ENCODE data around the gene CCDC63. TPM values are rescaled to one million over a fixed set of nuclear protein-coding genes. Genes with fewer than 3 reads are reported as not detected.

CCDC63 gene
- total and polyA plus RNA-seq, 9 of the 15 experiments (the other 6 are each of a cell fraction or from before 2014, with no cell fraction given): not detected

GRCh38 chr12:110874351-110874750 lies 27.6 kb downstream of the CCDC63 start:
- 0% methylated on average over 2 of the region's 2 CpGs for WGBS (ENCODE audit: insufficient coverage, low coverage, missing lambda C conversion rate)
- intact Hi-C loops (cut with micrococcal nuclease) (no loop called here), in situ Hi-C loops (cut with MboI) (no loop called here)
- H3K4me3 ChIP-seq: no peak overlapping the region
- H3K4me2 ChIP-seq (ENCODE audit: insufficient read depth, low read length): no peak overlapping the region
- no TSS peak for BruUV-seq (replicated peaks)
- no peak overlapping the region for H3K27ac ChIP-seq (ENCODE audit: extremely low read depth, low read depth, low read length)
- no peaks in the 10 kb centered on the region for H3K36me3 ChIP-seq (ENCODE audit: control insufficient read depth, insufficient read depth, low read length)
- H3K4me1 ChIP-seq (replicated peaks in 1 of 2; ENCODE audit: control insufficient read depth in 2 of 2, insufficient read depth in 2 of 2, low read length in 2 of 2): no peaks in the 10 kb centered on the region
- H2AFZ ChIP-seq (ENCODE audit: low read depth, low read length): no peak overlapping the region
- DNase-seq (ENCODE audit: extremely low read depth in 1 of 4, low spot score in 3 of 4) (no peak), ATAC-seq (no peak), FAIRE-seq (no peak)
- H3K9me3 ChIP-seq (replicated peaks; ENCODE audit: control insufficient read depth, insufficient read depth, low read depth, low read length): no peaks in the 10 kb centered on the region
- ChIA-PET POLR2A (interaction anchor here (0.6 to 0.7 kb wide), 2 partner anchors 16 to 382 kb away, joined by 3 to 4 read pairs; no protein-coding TSS in a partner anchor), CTCF (ENCODE audit: low intra/inter-chr PET ratio) (no interaction called here)
- peaks cover 8 to 23% of the 10 kb centered on the region in 2 experiments; a peak in 4 of 5 replicates for H3K27me3 ChIP-seq (ENCODE audit: control insufficient read depth in 2 of 2, insufficient read depth in 2 of 2, low read length in 2 of 2)
- H3K9ac ChIP-seq (ENCODE audit: insufficient read depth in 1 of 2, low read depth in 2 of 2, low read length in 2 of 2): no peak overlapping the region
- no peaks in the 10 kb centered on the region for H4K20me1 ChIP-seq (replicated peaks; ENCODE audit: control insufficient read depth, insufficient read depth, low read length)
- H3K9me1 ChIP-seq (ENCODE audit: control insufficient read depth, insufficient read depth, low read length): no peaks in the 10 kb centered on the region
- H3K79me2 ChIP-seq (ENCODE audit: control insufficient read depth, insufficient read depth, low read length): no peaks in the 10 kb centered on the region
- TF ChIP-seq TAF7 (tag; IDR thresholded peaks at IDR 0.05) (no peak), TBL1XR1 (IDR thresholded peaks at IDR 0.05; ENCODE audit: low read length in 2 of 2) (no peak), MAFG (tag; conservative IDR thresholded peaks at IDR 0.05) (no peak), FOS (IDR thresholded peaks at IDR 0.05; ENCODE audit: extremely low read depth, insufficient read length) (no peak), JUND (IDR thresholded peaks at IDR 0.05; ENCODE audit: borderline replicate concordance, low read depth, low read length) (no peak), JUND (tag; IDR thresholded peaks at IDR 0.05; ENCODE audit: borderline replicate concordance, low read depth, low read length) (no peak), USF2 (CRISPR knock-in tag; IDR thresholded peaks at IDR 0.05) (peak; percentile 50), NFYB (IDR thresholded peaks at IDR 0.05; ENCODE audit: extremely low read depth, insufficient read length) (peak; percentile 8), RBM25 (IDR thresholded peaks at IDR 0.05; ENCODE audit: low read depth, low read length, severe bottlenecking) (peak; percentile 46), NFIC (IDR thresholded peaks at IDR 0.05) (no peak), EWSR1 (IDR thresholded peaks at IDR 0.05; ENCODE audit: borderline replicate concordance, low read depth, partially characterized antibody) (no peak), CREB5 (CRISPR knock-in tag; IDR thresholded peaks at IDR 0.05) (no peak), E2F5 (CRISPR knock-in tag; IDR thresholded peaks at IDR 0.05) (no peak), ZNF232 (CRISPR knock-in tag; IDR thresholded peaks at IDR 0.05) (no peak), FOXM1 (IDR thresholded peaks at IDR 0.05; ENCODE audit: low read depth) (no peak), FOXM1 (CRISPR knock-in tag; IDR thresholded peaks at IDR 0.05; ENCODE audit: low read depth) (no peak)

Data from K562 (cell line).